HG03342 (cell line): ENCODE data around the gene LENEP.

ENCODE experiments used
- ATAC-seq: cut with Tn5 transposase; IDR thresholded peaks from one replicate; pipeline ENCODE4 v1.9.1; 2021; ENCODE audit warnings: mild to moderate bottlenecking, moderate library complexity; ENCODE audit not compliant: unreplicated experiment

Gene LENEP

GRCh38 chr1:155024315-155024714 lies 30.9 kb downstream of the LENEP start:
- ATAC-seq, result no peak

- ATAC-seq, result no peak
Observed at GRCh38 chr1:155026154-155026553, 32.8 kb downstream of the LENEP start.

- no peak for ATAC-seq
Observed at GRCh38 chr1:155026588-155026987, 33.2 kb downstream of the LENEP start.

GRCh38 chr1:155029513-155030242 lies 36.3 kb downstream of the LENEP start:
- no peak for ATAC-seq

DNA sequence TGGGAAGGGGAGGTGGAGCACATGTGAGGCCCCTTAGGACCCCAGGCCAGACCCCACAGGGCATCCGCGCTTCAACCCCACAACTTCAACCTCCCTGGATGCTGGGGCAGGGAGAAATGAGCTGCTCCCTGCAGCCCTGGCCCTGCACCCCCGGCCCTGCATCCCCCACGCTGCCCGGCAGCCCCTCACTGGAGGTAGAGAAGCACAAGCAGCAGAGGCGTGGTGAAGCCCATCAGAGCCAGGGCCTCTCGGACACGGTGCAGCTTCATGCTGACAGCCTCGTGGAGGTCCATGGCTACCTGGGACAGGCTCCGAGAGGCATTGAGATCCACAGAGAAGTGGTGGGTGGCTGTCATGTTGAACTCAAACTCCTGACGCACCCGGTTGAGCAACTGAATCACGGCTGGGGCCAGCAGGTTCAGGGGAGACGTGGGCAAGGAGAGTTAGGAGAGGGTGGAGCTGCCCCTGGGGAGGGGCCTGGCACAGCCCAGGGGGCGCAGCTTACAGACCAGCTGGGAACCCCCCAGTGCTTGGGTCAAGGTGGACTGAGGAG lies 36.9 kb downstream of the LENEP start:
- no peak for ATAC-seq

DNA sequence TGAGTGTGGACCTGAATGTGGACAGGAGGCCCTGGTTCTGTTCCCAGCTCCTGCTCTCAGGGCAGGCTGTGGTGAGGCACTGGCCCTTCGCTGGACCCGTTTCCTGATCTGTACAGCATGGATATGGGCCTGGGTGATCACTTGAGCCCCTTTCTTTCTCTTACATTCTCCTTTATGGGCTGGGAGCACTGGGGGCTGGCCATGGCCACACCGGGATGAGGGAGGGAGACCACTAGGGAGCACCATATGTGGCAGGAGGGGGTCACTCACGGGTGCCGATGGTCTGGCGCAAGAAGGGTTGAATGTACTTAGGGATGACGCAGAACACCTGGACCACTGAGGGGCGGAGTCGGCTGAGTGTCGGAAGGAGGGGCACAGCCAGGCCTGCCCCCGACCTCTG lies 37.5 kb downstream of the LENEP start:
- ATAC-seq, result no peak

DNA sequence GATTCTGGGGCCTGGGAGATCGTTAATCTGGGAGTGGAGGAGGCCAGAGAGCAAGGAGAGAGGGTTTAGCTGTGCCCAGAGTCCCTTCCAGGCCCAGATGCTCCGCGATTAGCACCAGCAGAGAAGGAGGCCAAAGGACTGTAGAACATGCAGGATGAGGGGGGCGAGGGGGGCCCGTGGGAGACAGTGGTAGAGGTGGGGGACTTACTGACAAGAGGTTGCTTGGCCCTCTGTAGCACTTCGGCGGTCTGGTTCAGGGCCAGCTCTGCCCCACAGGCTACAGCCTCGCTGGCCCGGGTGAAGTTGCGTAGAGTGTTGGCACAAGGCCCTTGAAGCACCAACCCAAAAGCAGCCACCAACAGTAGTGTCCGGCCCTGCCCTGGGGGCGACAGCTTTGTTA lies 39.5 kb downstream of the LENEP start:
- ATAC-seq, result no peak

GRCh38 chr1:155033524-155033923 lies 40.1 kb downstream of the LENEP start, which contains the start of the genes DCST1 and DCST2:
TSS of gene DCST1 (plus strand) at chr1:155033824. CDS start at chr1:155034037, 213 bp downstream.
TSS of gene DCST2 (minus strand) at chr1:155033781. CDS start at chr1:155033701, 80 bp downstream.
- no peak for ATAC-seq

- no peak for ATAC-seq
Observed at GRCh38 chr1:155034318-155035208, 41.2 kb downstream of the LENEP start.

DNA sequence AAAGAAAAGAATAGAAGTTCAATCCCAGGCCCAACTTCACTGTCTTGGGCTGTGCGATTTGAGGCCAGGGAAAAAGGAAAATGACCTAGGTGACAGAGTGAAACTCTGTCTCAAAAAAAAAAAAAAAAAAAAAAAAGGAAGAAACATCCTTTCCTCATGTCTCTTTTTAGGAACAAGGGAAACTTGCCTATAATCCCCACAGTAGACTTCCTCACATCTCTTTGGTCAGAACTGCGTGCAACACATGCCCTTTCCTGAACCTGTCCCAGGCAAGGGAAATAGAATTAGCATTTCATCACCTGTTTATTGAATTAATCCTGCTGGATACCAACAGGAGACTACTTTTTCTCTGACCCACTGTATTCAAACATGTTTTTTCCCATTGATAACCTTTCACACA lies 42.5 kb downstream of the LENEP start:
- ATAC-seq, result no peak

DNA sequence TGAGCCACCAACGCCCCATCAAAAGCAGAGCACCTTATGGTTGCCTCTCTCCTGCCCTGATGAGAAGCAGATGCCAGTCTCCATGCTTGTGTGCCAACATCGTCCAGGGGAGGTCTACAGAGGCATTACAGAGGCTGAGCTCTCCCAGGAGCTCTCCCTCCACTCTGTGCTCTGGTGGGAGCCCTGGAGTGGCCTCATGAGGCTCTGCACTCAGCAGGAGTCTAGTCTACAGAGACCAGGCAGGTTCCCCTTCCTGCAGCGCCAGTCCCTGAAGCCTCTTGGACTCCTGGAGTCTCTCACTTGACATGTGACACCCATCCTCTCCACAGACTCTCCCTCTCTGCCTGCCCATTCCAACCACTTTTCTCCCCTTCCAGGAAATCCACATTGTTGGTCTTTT lies 43.7 kb downstream of the LENEP start:
- no peak for ATAC-seq

DNA sequence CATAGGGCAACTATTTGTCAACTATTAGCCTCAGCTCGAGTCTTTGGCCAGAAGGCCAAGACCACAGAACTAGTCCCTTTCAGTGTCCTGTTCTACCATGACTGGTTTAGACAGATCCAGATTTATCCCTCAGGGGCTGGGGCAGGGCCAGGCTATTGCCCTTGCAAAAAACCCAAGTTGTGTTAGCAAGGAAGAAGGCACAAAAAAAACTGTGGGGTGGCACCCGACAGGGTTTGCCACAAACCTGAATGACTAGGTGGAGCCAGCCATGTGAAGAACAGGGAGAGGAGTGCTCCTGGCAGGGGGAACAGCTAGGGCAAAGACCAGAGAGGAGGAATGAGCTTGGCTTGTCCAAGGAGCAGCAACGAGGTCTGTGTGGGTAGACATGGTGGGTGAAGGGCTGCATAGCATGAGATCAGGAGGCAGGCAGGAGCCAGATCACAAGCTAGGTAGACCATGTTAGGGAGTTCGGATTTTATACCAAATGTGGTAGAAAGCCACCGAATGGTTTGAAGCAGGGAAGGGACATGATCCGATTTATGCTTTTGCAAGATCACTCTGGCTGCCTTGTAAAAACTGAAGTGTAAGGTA lies 44.6 kb downstream of the LENEP start:
- no peak for ATAC-seq

- no peak for ATAC-seq
Observed at GRCh38 chr1:155038602-155039307, 45.4 kb downstream of the LENEP start.

- no peak for ATAC-seq
Observed at GRCh38 chr1:155039308-155039669, 45.9 kb downstream of the LENEP start.

- no peak for ATAC-seq
Observed at GRCh38 chr1:155040358-155041093, 47.1 kb downstream of the LENEP start.

DNA sequence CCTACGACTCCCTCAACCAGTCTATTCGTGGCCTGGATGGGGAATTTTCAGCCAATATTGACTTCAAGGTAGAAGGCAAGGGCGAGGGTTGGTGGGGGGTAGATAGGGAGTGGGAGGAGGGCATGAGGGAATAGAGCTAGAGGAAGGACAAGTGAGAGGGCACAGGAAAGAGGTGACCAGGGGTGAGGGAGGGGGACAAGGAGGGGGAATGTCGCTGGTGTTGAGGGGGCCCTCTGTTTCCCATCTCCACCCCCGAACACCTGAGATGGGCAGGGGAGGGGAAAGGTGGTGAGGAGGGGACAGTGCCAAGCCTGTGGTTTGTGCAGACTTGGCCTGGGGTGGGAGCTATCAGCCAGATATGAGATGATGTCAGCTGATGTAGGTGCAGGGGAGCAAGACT lies 49.4 kb downstream of the LENEP start:
- ATAC-seq, result no peak

- no peak for ATAC-seq
Observed at GRCh38 chr1:155043301-155043702, 49.9 kb downstream of the LENEP start.

- ATAC-seq, result no peak
Observed at GRCh38 chr1:155043793-155044192, 50.4 kb downstream of the LENEP start.
